T-helper 2 cell (primary cell): ENCODE measurements around the gene SLC22A7.

Experiments used
- DNase-seq, 5 experiments: peaks; one replicate each; pipeline versions ENCODE4 v3.0.0 to v3.0.0-alpha.2; 2012 to 2022

SLC22A7 gene

DNA sequence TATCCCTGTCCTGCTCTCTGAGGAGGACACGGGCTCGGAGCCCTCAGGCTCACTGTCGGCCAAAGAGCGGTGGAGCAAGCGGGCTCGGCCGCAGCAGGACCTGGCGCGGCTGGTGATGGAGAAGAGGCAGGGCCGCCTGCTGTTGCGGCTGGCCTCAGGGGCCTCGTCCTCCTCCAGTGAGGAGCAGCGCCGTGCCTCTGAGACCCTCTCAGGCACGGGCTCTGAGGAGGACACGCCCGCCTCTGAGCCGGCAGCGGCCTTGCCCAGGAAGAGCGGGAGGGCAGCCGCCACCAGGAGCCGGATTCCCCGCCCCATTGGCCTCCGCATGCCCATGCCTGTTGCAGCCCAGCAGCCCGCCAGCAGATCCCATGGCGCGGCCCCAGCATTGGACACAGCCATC, 14.2 kb upstream of the SLC22A7 start:
- no peak for DNase-seq

DNA sequence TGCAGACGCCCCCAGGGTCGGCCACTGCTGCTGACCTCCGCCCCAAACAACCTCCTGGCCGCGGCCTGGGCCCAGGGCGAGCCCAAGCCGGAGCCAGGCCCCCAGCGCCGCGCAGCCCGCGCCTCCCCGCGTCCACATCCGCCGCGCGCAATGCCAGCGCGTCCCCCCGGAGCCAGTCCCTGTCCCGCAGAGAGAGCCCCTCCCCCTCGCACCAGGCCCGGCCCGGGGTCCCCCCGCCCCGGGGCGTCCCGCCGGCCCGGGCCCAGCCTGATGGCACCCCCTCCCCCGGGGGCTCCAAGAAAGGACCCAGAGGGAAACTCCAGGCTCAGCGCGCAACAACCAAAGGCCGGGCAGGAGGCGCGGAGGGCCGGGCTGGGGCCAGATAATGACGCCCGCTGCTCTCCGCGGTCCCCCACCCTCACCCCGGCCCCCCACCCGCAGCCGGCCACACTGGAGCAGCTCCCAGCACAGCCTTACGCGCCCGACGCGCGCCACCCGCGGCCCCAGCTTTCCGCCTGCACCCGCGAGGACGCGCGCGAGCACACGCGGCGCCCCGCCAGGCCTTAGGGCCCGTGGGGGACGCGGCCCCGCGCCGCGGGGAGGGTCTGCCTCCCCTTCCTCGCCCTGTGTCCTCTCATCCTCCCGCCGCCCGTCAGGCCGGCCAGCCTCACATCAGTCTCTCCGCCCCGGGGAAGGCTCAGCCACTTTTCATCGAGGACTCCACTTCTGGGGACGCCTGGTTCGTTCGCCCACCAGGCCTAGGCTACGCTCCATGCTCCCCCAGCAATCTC, 12.9 kb upstream of the SLC22A7 start:
- DNase-seq, result no peak

DNA sequence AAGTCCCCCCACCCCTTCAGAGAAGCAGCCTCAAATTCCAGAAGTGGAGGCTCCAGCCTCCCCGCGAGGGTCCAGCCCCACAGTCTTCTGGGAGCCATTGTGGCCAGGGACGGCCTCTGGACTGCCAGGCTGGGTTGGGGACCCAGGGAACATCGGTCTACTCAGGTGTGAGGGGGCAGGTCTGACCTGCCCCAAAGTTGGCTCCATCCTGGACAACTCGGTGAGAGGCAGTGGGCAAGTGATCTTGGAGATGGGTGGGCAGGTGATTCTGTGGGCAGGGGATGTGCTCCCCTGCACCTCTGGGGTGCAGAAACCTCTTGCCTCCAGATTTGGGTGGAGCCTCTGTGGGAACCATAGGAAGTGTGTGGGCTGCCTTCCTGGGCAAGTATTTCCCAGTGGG, 12.2 kb upstream of the SLC22A7 start:
- no peak for DNase-seq

DNA sequence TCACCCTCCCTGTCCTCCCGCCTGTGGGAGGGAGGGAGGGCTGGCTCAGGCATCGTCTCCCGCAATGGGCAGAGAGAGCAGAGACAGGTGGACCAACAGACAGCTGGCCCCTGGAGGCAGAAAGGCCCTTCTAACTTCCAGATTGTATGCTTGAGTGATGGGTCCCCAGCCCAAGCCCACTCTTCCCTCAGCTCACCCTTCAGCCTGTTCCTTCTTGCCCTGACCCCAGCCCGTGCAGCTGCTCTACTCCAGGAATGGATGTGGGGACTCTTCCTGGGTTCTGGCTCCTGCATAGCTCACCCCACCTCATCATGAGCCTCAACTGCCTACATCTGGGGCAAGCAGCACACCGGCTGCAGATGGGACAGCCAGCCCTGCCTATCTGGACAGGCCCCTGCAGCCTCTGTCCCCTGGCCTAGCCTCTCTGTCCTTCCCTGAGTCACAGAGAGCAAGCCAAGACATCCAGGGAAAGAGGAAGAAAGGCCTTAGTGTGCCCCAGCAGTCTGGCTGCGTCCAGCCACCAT, 11.5 kb upstream of the SLC22A7 start:
- no peak for DNase-seq

DNA sequence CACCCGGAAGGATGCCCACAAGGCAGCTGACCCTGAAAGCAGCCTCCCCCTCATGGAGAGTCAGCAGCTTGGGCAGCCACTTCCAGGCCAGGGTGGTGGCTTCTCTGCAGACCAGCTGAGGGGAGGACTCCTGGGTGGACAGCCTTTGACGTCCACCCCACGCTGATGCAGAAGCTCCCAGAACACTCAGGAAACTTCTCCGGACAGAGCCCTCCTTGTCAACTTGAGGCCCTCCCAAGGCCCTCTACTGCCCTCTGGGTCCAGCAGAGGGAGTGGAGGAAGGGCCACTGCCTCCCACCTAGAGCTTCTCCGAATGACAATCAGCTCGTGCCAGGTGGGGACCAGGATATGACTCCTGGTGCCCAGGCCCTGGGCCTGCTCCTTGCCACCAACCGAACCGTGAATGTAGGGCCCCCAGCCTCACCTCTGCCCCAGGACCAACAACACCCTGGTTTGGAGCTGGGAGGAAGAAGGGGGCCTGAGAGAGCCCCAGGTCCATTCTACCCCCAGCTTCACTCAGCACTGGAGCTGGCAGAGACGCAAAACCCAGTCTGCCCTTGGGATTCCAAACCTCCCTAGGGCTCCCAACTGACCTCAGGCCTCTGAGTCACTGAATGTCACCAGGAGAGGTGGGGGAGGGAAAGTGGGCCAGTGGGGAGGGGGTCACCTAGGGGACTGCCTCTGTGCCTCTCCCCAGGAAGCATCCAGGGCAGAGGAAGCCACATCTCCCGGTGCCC, 10.9 kb upstream of the SLC22A7 start:
- no peak for DNase-seq

DNA sequence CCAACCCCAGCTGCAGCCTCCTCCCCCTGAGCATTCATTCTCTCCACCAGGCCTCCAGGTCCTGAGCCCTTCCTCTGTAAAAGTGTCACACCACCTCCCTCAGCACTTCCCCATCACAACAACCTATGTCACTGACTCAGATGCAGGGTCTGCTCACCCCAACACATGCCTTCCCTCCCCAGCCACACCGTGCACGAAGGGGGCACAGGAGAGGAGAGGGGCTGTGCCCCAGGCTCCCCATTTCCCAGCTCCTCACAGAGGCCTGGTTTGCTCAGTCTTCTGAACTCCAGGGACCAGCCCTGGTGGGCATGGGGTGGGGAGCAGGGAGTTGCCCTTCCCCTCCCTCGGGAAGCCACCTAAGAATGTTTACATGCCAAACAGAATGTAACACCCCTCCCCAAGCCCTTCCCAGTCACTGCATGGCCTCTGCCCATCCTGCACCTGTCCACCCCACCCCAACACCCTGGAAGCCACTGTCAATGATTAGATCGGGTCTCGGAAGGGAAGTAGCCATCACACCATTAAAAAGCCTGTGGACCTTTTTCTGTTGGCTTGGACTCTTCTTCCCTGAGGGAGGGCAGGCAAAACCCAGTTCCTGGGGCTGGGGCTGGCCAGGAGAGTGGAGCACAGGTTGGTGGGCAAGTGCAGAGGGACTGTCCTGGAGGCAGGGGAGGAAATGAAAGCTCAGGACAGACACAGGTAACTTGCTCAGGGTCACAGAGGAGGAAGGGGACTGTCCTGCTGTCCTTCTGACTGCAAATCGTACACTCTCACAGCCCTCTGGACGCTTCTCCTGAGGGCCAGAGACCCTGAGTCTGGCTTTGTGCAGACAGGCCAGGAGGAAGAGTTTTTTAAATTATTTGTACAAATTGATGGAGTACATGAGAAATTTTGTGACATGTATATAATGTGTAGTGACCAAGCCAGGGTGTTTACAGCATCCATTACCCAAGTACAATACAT, 10.1 kb upstream of the SLC22A7 start:
- DNase-seq, result no peak

DNA sequence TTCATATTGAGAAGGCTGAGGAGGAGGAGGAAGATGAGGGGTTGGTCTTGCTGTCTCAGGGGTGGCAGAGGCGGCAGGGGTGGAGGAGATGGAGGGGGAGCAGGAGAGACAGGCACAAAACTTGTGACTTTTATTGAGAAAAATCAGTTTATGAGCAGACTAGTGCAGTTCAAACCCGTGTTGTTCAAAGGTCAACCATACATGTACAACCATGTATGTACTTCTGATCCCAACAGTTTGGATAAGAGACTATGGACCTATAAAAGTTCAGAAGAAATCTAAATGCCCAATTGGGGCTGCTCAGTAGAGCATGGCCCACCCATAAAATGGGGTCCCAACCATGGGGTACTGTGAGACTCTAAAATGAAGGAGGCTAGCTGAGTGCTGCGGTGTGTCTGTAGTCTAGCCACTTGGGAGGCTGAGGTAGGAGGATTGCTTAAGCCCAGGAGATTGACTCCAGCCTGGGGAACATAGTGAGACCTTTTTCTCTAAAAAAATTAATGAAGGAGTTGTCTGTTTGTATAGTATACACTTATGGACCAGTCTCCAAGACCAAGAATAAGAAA, 7.6 kb upstream of the SLC22A7 start:
- no peak for DNase-seq

DNA sequence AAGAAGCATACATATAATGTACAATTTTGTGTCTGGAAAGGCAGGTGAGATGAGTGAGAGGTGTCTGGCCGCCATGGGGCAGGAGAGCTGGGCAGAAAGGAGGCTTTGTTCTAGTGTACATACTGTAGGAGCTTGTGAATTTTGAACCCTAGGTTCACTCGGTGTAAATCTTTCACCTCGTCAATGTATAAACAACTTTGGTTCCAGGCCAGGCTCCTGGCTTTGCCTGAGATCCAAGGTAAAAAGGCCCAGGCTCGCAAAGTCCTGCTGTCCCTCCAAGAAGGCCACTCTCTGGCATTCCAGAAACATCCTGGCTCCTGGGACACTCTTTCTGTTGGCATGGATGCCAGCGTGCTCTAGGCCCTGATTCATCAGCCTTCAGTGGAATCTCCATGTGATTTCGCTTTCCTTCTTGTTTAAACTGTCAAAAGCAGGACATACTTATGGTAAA, 7.1 kb upstream of the SLC22A7 start:
- no peak for DNase-seq

DNA sequence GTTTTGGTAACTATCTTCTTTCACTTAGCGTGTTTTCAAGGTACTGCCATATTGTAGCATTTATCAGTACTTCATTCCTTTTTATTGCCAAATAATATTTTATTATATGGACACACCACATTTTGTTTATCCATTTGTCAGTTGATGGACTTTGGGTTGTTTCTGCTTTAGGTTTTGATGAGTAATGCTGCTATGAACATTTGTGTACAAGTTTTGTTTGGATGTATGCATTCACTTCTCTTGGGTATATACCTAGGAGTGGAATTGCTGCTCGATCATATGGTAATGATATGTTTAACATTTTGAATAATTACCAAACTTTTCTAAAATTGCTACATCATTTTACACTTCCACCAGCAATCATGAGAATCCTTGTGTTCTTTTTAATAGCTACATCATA, 6.4 kb upstream of the SLC22A7 start:
- no peak for DNase-seq

DNA sequence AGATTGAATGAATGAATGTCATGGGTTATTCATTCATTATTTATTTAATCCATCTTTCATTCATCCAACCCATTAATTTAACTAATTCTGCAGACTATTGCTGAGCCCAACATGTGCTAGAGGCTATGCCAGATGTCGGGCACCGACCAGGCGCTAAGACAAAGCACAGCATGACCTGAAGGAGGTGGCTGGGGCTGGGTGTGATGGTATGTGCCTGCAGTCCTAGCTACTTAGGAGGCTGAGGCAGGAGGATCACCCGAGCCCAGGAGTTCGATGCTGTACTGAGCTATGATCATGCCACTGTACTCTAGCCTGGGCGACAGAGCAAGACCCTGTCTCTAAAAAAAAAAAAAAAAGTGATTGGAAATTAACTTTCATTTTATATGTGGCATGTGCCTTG, 5.7 kb upstream of the SLC22A7 start:
- no peak for DNase-seq

DNA sequence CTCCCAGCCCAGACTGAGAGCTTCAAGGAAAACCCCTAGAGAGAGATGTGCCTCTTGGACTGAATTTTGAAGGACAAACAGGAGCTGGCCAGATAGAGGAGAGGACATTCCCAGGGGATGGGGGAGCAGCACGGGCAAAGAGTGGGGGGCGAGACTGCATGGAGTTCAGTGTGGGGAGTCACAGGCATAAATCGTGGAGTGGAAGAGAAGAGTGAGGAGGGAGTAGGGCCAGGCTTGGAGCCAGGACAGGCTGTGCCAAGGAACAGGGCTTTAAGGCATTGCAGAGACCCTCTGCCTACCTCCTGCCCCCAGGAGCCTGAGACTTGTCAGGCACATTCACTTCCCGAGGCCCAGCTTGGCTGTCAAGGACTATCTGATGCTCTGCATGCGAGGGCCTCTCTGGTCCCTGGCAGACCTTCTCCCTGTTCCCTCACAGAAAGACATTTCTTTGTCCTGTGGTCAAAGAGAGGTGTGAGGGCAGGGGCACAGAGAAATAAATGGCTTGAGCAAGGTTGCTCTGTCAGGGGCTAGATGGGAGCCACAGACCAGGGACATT, 5.2 kb upstream of the SLC22A7 start:
- no peak for DNase-seq

DNA sequence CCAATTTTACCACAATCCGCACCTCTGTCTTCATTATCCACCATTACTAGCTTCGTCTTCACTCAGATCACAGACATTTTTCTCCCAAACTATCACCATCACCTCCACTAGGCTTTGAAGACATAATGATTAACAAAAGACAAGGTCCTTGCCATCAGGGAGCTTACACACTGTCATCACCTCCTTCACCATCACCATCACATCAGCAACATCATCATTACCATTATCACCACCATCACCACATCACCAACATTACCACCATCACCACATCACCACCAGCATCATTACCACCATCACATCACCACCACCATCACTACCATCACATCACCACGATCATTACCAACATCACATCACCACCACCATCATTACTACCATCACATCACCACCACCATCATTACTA, 4.4 kb upstream of the SLC22A7 start:
- no peak for DNase-seq

DNA sequence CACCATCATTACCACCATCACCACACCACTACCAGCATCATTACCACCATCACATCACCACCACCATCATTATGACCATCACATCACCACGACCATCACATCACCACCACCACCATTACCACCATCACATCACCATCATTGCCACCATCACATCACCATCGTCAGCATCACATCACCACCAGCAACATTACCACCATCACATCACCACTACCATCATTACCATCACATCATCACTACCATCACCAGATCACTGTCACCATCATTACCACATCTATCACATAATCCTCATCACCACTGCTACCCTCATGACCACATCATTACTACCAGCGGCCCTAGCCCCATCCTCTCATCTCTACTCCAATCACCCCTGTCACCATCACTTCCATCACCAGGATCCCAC, 3.5 kb upstream of the SLC22A7 start:
- no peak for DNase-seq

DNA sequence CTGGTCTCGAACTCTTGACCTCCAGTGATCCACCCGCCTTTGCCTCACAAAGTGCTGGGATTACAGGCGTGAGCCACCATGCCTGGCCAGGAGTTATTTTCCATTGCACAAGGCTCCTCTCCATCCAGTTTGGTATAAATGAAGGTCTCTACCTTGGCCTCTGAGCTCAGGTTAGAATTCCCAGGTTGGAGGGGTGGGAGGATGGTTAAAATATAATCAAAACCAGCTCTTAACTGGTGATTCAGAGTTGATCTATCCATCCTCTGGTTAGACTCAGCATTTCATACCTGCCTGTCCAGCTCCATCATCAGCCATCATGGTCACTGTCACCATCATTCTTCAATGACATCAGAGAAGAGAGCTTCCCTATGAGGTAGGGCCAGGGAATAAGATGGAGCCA, 2.6 kb upstream of the SLC22A7 start:
- DNase-seq, result no peak

DNA sequence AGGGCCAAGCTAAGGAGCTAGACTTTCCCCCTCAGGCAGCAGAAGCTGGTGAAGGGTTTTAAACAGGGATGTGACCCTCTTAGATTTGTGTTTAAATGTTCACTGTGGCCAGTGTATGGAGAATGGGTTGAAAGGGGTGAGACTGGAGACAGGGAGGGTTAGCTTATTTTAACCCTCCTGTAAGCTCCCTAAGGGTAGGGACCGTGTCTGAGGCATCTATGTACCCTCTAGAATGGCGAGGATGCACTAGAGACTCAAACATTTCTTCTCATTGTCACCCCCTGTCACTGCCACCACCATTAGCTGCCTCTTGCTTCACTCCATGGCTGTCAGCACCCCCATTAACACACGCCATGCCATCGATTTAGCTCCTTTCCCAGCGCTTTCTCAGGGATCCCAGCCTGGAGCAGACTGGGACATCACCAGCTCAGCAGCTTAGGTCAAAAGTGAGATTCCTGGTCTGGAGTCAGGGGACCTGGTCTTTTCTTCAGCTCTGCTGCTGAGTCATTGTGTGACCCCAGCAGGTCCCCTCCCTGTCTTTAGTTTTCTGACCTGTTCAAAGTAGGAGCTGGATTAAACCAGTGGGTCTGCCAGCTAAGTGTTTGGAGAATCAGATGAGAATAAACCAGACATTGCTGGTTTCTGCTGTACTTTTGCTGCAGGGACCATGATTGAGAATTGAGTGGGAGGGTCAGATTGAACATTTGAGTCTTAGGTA, 1.1 kb upstream of the SLC22A7 start:
- DNase-seq, result no peak

DNA sequence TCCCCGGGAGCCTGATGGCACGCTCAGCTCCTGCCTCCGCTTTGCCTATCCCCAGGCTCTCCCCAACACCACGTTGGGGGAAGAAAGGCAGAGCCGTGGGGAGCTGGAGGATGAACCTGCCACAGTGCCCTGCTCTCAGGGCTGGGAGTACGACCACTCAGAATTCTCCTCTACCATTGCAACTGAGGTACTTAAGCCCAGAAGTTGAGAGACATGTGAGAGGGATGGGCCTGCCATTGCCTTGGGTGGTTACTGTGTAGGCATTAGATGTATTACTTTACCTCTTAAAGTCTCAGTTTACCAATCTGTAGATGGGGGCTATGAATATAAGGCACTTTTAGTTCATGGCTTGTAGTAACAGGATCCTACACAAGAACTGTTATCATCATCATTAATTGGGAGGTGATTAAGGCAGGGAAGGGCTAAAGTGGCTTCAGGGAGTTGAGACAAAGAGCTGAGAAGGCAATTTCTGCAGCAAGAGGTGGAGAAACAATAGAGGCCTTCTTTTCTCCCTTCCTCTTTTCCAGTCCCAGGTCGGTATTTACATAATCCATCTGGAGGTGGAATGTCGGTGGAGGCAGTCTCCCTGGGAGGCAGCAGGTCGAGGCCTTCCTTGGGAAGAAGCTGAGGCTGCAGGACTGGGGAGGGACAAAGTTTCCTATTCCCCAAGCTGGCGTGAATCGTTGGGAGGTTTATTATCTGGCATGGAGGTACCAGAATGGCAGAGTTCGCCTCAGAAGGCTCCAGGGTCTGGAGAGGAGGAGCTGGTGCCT, 691 bp downstream of the SLC22A7 start:
- DNase-seq, result no peak

DNA sequence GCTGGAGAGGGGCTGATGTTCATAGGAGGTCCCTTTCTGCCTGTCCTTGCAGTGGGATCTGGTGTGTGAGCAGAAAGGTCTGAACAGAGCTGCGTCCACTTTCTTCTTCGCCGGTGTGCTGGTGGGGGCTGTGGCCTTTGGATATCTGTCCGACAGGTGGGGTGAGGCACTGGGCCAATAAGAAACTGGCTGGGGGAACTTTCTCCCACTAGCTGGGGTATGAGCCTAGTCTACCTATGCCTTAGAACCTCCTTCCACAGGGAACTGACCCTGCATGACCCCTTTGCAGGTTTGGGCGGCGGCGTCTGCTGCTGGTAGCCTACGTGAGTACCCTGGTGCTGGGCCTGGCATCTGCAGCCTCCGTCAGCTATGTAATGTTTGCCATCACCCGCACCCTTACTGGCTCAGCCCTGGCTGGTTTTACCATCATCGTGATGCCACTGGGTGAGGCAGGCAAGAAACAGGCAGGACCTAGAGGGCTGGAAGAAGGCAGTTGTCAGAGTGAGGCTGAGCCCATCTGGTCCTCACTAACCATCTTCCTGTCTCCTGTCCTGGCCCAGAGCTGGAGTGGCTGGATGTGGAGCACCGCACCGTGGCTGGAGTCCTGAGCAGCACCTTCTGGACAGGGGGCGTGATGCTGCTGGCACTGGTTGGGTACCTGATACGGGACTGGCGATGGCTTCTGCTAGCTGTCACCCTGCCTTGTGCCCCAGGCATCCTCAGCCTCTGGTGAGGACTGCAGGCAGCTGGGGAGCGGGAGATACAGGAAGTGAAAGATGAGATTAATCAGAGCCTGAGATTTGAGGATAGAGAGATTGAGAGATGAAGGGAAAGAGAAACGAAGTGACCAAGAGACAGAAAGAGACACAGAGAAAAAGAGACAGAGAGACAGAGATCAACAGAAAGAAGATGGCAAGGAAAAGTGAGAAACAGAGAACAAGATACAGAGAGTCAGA, 1.6 kb downstream of the SLC22A7 start:
- DNase-seq, result no peak

DNA sequence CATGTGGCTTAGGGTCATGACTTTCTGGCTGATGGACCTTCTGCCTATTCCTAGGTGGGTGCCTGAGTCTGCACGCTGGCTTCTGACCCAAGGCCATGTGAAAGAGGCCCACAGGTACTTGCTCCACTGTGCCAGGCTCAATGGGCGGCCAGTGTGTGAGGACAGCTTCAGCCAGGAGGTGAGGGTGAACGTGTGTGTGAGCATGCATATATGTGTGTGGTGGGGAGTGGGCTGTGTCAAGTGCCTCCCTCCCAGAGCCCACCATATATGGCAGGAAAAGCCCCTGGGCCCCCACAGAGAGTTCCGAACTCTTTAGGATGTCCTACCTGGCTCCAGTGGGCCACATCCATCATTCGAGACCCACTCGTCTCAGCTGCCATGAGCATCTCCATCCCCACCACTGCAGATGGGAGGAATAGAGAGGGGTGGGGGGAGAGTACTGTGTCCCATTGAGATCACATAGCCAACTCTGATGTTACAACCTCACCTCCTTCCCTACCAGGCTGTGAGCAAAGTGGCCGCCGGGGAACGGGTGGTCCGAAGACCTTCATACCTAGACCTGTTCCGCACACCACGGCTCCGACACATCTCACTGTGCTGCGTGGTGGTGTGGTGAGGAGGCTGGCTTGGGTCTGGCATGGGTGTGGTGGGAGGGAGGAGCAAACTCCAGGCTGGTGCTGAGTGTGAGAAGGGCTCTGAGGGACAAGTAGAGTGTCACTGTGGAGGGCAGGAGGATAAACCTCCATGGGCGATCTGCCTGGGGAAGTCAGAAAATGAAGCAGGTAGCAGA, 3.2 kb downstream of the SLC22A7 start:
- DNase-seq, result no peak

DNA sequence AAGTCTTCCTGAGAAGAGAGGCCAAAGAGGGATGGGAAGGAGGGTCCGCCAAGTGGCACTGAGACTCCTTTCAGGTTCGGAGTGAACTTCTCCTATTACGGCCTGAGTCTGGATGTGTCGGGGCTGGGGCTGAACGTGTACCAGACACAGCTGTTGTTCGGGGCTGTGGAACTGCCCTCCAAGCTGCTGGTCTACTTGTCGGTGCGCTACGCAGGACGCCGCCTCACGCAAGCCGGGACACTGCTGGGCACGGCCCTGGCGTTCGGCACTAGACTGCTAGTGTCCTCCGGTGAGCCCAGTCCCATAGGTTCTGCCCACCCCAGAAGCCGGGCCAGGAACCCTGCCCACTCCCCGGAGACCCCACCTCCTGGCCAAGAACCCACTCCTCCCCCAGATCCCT, 4.1 kb downstream of the SLC22A7 start:
- no peak for DNase-seq
